ENCODE results near the gene LARGE1. TPM values are rescaled to one million over a fixed set of nuclear protein-coding genes. Genes with fewer than 3 reads are reported as not detected.
"Not testable (repeated sequence)": the region's sequence is repeated elsewhere in the genome, so short reads cannot be mapped to it uniquely, and the experiment has no call there.

LARGE1 gene
- total RNA-seq, 1 donor from 2014 or later: 0.16 TPM

DNA sequence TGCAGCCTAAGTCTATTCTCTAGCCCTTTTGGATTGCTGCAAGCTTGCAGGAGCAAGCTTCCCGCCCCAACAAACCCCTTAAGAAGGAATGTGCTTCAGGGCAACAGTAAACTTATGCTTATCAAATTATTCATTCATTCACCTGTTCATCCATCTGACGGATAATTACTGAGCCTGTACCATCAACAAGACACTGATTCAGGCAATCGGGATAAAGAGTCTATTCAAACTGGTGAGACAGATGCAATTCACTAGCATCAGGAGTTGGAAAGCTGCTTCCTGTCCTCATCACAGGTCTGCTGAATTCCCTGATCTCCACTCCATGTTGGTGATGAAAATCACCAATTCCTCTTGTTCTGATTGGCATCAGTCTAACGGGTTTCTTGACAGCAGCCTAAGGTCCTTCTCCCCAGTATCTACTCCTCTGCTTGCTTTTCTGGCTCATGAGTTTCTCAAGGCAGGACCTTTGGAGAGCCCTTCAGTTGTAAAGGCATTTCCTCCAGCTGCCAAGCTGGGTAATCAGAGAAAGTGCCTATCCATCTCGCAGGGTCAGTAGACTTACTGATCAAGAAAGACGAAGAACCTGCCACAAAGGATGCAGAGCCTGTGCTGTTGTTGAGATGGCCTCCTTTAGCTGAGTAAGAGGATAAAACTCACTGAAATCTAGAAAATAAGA is 433.1 kb downstream of the LARGE1 start:
- intact Hi-C loops (cut with micrococcal nuclease): no loop called here

DNA sequence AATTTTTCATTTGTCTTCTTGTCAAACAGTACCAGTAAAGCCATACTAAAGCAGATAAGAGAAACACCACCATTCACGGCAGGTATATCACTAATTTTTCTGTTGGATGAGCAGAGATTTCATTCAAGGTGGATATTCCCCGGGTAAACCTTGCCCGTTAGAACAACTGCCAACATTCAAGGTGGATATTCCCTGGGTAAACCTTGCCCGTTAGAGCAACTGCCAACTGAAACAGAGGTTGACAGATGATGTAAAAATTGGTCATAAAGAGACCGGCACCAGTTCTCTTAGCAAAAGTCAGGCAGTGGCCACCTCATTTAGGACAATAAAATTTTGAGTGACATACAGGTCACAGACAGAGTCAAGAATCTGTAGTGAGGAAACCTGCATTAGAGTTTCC is 438.7 kb downstream of the LARGE1 start:
- intact Hi-C loops (cut with micrococcal nuclease): no loop called here

DNA sequence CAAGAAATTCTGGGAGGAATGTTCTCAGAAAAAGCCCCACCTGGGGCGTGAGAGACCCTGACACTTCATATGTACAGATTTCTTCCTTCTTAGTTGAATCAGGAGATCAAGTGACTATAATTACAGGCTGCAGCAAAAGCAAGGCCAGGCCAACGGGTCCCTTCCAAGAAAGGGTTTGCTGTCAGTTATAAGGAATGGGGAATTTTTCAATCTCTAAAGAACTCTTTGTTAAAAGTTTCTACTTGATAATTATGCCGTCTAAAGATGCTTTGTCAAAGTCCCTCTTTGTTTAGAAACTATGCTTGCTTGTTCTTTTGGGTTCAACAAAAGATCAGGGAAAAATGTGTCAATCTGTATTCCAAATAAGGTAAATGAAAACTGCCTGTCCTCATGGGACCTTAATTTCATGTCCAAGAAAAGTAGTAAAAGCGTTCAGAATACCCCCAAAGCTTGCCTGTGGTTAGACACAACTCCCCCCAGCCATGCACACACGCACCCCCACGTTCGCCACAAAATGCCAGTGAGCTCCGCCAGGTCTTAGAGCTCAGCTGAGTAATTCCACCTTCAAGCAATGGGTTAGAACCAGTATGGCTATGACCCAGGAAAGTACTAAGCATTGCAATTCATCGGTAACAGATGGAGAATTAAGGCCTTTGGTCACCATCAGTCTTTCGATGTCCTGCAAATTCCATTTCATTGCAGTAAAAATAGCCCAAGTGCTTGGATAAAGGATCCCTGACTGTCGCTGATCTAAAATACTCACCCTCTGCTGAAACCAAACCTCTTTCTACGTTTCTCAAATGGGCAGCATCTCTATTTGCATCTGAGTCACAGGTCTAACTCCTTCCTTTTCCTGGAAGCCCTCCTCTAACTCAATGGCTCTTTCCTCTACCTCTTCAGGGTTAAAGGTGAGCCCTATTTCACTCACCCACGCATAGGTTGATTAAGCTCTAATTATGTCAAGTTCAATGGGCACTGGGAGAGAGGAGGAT is 442.9 kb downstream of the LARGE1 start:
- intact Hi-C loops (cut with micrococcal nuclease): no loop called here

- intact Hi-C loops (cut with micrococcal nuclease): no loop called here
Observed at GRCh38 chr22:33476716-33477115, 443.6 kb downstream of the LARGE1 start.

DNA sequence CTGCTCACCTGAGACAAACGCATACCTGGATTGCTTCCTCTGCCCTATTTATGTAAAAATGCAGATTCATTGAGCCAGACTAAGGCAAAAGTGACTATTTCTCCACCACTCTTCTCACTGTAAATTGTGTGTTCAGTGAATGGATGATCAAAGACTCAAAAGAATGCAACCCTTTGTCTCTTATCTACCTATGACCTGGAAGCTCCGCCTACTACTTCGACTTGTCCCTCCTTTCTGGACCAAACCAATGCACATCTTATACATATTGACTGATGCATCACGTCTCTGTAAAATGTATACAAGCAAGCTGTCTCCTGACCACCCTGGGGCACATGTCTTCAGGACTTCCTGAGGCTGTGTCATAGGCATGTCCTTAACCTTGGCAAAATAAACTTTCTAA is 444.1 kb downstream of the LARGE1 start:
- intact Hi-C loops (cut with micrococcal nuclease): no loop called here

DNA sequence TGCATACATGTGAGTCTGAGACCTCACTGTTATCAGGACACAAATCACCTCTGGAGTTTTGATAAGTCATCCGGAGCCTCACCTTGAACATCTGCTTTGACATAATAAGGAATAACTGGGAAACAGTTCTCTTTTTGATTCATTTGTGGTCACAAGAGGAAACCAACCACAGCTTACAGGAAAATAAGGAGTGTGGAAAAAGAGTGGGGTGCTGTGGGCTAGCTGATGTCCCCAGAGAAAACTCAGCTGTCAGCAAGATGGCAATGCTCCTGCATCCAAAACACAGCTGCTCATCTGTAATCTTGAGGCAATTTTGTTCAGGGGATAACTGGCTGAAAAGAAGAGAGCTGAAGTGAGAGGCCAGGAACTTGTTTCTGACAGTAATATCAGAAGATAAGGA is 445.7 kb downstream of the LARGE1 start:
- intact Hi-C loops (cut with micrococcal nuclease): no loop called here

GRCh38 chr22:33472462-33473344 is 447.6 kb downstream of the LARGE1 start:
- intact Hi-C loops (cut with micrococcal nuclease): no loop called here

GRCh38 chr22:33470456-33470855 is 449.8 kb downstream of the LARGE1 start:
- intact Hi-C loops (cut with micrococcal nuclease): no loop called here

- intact Hi-C loops (cut with micrococcal nuclease): no loop called here
Observed at GRCh38 chr22:33467620-33468095, 452.6 kb downstream of the LARGE1 start.

- intact Hi-C loops (cut with micrococcal nuclease): no loop called here
Observed at GRCh38 chr22:33467080-33467479, 453.2 kb downstream of the LARGE1 start.

DNA sequence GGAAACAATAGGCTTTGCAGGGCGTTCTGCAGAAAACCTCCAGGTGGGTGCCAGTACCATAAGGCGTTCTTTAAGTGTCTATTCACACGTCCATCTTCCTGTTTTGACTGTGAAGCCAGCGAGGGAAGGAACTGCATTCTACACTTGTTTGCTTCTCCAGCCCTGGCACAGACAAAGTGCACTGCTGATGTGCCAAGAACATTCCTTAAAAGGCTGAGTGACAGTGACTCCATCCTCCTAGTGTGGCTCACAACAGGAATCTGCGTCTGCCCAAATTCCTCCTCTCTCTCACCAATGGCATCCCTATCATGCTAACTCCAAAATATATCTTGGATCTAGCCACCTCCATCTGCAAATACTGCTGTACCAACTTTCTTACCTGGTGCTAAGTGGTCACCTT is 454.7 kb downstream of the LARGE1 start:
- intact Hi-C loops (cut with micrococcal nuclease): no loop called here

DNA sequence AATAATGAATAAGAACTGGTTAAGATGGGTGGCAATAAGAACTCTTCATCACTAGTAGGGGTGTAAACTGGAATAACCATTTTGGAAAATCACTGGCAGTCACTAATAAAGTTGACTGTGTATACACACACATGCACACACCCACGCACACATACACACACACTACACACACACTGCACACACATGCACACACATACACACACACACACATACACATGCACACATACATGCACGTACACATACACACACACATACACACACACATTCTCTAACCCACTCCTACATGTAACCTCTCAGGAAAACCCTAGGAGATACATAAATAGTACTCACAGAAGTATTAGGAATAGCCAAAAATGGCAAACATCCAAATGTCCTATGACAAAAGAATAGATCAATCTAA is 455.6 kb downstream of the LARGE1 start:
- intact Hi-C loops (cut with micrococcal nuclease): no loop called here

- intact Hi-C loops (cut with micrococcal nuclease): no loop called here
Observed at GRCh38 chr22:33461698-33462434, 458.4 kb downstream of the LARGE1 start.

GRCh38 chr22:33461245-33461644 is 459.0 kb downstream of the LARGE1 start:
- intact Hi-C loops (cut with micrococcal nuclease): not testable (repeated sequence)

DNA sequence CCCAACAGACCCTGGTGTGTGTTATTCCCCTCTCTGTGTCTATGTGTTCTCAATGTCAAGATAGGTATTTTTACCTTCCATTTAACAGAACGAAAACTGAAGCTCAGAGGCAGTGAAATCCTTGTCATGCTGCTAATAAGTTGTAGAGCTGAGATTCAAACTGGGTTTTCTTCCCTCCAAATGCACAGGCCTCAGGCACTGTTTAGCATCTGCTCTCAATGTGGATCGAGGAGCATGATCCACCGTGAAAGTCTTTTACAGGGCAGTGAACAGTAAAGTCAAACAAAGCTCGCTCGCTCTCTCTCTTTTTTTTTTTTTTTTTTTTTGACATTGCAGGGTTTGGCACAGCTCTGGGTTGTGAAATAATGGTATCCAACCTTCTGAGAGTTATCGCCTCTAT is 461.1 kb downstream of the LARGE1 start:
- intact Hi-C loops (cut with micrococcal nuclease): no loop called here

GRCh38 chr22:33456511-33456910 is 463.8 kb downstream of the LARGE1 start:
- intact Hi-C loops (cut with micrococcal nuclease): no loop called here

DNA sequence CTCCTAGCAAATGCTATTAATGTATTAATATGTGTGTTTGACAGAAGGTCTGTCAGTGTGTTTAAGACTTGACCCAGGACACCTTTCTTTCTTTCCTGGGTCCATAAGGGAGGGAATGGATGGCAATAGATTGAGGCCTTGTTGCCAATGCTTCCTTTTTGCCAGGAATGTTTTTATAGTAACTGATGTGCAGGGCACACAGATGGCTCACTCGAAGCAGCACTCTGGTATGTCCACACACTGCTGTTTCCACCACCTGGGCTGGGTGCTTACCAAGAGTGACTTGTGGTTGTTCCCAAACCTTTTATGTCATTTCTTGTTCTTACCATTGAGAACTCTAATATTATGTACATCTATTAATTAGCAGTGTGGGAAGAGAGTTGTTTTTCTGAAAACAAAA is 465.2 kb downstream of the LARGE1 start:
- intact Hi-C loops (cut with micrococcal nuclease): no loop called here

- intact Hi-C loops (cut with micrococcal nuclease): no loop called here
Observed at GRCh38 chr22:33451866-33452469, 468.3 kb downstream of the LARGE1 start.

DNA sequence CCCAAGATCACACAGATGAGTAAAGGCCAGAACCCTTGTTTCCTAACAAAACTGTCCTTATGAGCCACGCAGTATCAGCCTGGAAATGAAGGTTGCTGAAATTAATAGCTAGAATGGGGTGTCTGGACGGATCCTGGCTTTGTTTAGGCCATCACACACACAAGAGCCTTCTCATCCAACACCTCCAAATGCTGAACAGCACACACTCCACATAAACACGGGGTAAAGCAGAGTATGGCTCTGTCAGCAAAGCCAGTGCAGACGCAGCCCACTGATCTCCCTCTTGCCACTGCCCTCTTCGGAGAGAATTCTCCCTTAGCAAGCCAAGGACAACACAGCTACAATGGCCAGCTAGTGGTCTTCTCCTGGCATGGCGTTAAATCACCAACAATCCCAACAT is 469.5 kb downstream of the LARGE1 start:
- intact Hi-C loops (cut with micrococcal nuclease): no loop called here

GRCh38 chr22:33447733-33448132 is 472.5 kb downstream of the LARGE1 start:
- intact Hi-C loops (cut with micrococcal nuclease): no loop called here

Measured in T-helper 2 cell treated with Interferon-gamma antibody and Interleukin-4, amounts not matched to agents 100 ng/mL and 5 ng/mL, for 36 hours (primary cell).